Mucosa of gallbladder (tissue), 1 donor: ENCODE results near the gene PSMD9. TPM values are rescaled to one million over a fixed set of nuclear protein-coding genes. Genes with fewer than 3 reads are reported as not detected.

Source experiments
- DNase-seq: peaks from one replicate; pipeline ENCODE4 v3.0.0-alpha.2; 2020; ENCODE audit warnings: low spot score
- total RNA-seq: library from RNA; stranded (reverse); gene quantifications from one replicate; pipeline ENCODE4 v1.2.1, GENCODE V29; 2021
- donor health status: DM: no; HTN: no; CAD: no.

The PSMD9 gene
- total RNA-seq, 1 donor from 2014 or later, result 48.8 TPM

DNA sequence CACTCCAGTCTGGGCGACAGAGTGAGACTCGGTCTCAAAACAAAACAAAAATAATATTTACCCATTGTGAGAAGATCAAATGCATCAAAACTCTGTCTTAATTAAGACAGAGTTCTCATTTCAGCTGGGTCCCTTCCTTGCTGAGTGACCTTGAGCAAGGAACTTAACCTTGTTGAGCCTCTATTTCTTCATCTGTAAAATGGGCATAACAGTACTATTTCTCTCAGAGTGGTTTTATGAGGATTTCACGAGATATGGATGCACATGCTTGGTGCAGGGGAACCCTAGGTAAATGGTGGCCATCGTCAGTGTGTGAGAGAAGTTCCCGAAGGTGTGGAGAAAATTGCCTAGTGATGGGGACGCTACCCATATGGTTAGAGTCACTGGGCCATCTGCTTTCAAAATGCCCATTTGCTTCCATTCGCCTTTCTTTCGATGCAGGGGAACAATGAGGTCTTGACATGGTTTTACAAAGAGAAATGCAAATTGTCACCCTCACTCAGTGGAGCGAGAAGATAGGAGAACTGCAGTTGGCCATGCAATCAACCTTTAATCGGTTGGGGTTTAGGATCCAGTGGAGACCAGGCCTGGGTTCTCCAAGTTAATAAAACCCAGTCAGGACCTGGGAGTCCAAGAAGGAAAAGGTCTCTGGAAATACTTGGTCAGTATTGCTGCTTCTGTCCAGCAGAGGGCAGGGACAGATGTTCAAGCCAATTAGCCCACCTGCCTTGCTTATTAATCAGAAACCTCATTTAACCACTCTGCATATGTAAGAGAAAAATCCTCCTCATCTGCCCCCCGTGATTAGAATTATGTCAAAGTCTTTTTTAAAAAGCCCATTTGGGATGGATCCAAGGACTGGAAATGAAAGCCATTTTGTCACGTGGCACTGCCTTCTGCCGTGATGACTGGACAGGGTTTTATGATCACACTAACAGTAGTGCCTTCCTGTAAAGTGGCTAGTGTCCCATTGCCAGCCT, 67.0 kb downstream of the PSMD9 start:
- DNase-seq, result no peak

DNA sequence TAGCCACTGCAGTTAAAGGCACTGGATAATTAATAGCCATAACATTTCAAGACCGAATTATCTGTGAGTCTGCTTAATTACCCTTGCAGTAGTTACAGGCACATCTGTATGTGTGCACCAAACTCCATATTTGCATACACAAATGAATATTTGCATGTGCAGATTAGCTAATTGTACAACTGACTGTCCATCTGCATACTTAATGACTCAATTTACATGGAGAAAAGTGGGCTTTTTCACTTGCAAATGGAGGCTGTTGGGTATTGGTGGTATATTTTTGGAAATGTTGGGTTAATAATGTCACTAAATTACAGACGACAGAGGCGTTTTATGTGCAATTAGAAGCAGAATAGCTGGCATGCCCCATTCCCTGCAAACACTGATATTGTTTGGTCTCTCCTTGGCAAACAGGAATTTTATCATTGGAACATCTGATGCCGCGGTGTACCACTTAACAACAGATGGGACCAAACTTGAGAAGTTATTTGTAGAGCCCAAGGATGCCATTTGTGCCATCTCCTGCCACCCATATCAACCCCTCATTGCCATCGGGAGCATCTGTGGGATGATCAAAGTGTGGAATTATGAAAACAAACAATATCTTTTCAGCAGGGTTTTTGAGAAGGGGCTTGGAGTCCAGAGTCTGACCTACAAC, 69.4 kb downstream of the PSMD9 start:
- no peak for DNase-seq

DNA sequence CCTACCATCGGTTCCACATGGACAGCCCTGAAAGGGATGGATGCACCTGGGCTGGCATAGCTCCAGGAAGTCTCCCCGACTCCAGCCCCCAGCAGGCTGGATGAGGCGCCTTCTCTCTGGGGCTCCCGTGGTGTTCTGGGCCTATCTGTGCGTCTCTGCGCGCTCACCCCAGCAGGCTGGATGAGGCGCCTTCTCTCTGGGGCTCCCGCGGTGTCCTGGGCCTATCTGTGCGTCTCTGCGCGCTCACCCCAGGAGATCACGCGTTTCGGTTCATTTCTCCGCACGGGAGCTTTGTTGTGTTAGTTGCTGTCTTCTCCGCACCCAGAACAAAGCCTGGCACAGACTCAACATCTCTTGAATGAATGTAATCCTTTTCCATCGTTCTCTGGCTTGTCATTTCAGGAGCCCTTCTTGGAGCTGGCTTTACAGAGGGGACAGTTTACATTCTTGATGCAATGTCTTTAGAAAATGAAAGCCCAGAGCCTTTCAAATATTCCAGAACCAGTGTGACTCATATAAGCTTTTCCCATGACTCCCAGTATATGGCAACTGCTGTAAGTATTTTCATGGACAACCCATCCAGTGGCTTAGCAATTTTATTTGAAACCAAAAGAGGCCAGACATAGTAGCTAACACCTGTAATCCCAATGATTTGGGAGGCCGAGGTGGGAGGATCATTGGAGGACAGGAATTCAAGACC, 70.1 kb downstream of the PSMD9 start:
- DNase-seq, result no peak

DNA sequence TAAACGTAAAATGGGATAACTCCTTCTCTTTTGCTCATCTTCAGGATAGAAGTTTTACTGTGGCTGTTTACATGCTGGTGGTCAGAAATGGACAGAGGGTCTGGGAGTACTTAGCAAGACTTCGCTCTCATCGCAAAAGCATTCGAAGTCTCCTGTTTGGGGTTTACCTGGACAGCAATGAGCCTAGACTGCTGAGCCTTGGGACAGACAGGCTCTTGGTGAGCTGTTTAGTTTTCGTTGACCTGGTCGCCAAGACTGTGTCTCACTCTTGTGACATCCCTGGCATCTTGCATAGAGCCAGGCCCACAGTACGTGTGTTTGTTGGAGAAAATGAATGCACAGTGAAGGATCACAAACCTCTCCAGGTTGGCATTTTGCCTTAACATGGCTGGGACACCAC, 72.0 kb downstream of the PSMD9 start:
- DNase-seq, result no peak

DNA sequence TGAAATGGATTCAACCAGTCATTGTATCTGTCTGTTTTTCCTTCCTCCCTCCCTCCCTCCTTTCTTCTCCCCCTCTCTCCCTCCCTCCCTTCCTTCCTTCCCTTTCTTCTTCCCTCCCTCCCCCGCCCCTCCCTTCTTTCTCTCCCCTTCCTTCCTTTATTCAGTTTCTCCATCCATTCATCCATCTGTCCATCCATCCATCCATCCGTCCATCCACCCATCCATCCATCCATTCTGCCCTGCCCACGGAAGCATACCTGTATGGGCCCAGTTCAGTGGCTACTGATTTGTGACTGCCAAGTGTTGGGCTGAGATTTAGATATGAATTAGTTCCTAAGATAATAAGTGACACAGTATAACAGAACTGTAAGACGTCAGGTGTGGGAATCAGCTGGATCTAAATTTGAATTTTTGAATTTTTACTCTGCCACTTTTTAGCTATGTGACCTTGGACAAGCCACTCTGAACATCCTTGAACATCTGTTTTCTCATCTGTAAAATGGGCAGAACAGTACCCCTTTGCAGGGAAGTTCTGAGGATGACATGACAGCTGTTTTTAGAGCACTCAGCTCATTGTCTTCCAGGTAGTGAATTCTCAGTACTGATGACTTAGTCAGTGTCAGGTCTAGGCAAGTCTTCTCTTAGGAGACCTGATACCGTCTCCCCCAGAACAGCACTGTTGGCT, 72.7 kb downstream of the PSMD9 start:
- DNase-seq, result no peak

DNA sequence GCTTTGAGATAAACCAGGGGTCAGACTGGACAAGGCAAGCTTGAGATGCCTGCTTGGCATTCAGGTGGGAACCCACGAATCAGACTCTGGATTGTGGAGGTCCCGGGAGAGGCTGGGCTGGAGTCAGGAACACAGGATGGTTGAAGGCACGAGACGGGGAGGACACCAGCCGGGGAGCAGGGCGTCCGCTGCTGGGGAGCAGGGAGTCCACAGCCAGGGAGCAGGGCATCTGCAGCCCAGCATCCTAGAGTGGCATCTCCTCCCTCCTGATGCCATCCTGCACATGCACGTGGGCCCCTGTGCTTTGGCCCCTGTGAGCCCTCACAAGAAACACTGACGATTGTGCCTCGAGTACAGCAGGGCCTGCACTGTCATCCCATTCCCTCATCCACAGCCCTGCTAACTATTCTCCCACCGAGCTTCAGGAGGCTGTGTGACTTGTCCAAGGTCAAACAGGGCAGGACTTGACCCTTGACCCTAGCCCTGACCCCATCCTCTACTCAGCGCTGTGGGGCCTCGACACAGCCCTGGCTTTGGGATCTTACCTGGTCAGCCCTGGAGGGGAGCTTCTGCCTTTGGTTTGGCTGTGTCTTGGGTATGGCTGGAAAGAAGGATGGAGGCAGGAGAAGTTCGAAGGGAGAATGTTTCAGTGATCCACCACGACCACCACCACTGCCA, 74.9 kb downstream of the PSMD9 start:
- DNase-seq, result no peak

DNA sequence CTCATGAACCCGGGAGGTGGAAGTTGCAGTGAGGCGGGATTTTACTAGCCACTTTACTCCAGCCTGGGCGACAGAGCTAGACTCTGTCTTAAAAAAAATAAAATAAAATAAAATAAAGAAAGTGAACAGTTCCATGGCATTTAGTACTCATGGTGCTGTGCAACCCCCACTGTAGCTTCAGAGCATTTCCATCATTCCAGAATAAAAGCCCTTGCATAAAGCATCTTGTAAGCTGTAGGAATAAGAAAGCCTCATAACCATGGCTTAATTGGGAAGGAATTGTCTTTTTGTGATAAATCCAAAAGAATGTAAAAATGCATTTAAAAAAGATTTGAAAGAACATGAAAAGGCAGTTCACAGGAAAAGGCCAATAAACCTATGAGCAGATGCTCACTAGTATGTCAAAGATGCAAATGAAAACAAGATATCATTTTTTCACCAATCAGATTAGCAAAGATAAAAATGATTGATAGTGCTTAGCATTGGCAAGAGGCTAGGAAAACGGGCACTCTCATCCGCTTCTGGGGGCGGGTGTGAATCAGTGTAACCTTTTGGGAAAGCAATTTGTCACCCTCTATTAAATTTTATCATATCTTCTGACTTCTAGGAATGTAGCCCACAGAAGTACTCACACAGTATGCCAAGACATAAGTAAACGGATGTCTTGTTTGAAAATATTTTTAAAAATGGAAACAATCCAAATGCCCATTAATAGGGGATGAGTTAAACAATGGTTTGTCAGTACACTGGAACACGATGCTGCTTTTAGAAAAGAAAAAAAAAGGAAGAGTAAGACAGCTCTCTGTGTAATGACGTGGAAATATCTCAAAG, 76.4 kb downstream of the PSMD9 start:
- DNase-seq, result no peak

DNA sequence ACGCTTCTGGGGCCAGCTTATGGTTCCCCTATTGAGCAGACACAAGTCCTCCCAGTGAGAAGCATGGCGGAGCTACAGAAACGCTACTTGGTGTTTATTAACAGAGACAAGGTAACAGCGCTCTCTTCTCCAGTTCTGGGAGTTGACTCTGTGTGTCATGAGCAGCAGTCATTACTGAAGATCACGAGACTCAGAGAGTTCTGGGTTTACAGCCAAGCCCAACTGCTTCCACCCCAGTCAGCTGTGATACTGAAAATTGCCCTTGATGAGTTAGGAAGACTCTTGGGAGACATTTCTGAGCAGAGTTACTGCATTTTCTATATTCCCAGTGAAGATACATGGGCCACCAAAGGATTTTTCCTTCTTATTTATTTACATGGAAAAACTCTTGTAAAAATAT, 78.4 kb downstream of the PSMD9 start:
- no peak for DNase-seq

Other genes with a start within 250 kb of the PSMD9 start
- gene MORN3, start 219.1 kb upstream of the PSMD9 start, total RNA-seq, result 0.69 TPM
- gene TMEM120B, start 176.0 kb upstream of the PSMD9 start, total RNA-seq, result 11.6 TPM
- 30.8 TPM for gene RHOF, start 95.1 kb upstream of the PSMD9 start, total RNA-seq
- gene SETD1B, start 84.8 kb upstream of the PSMD9 start, total RNA-seq, result 35.5 TPM
- gene HPD, start 29.9 kb upstream of the PSMD9 start, total RNA-seq, result 2.8 TPM
- 7.0 TPM for gene CFAP251, start 29.8 kb downstream of the PSMD9 start, total RNA-seq
- 17.7 TPM for gene BCL7A, start 133.1 kb downstream of the PSMD9 start, total RNA-seq
- gene MLXIP, start 190.0 kb downstream of the PSMD9 start, total RNA-seq, result 89.7 TPM